HEK293T (cell line): ENCODE data around the gene ADAM22.

Experiments used
- CTCF ChIA-PET: fragments of 350-600 bp; formaldehyde crosslinking; extraction: SDS; loops from one replicate; lab custom pipeline; 2021; ENCODE audit warnings: antibody characterized with exemption, inconsistent platforms; lab: Yijun Ruan, JAX
- POLR2A ChIA-PET: fragments of 350-600 bp; formaldehyde crosslinking; extraction: SDS; loops from one replicate; lab custom pipeline; 2020; ENCODE audit warnings: antibody characterized with exemption, inconsistent platforms; lab: Yijun Ruan, JAX
- DNase-seq: peaks from one replicate; pipeline ENCODE4 v3.0.0; 2012; ENCODE audit warnings: mixed read lengths; ENCODE audit errors: extremely low spot score
- ARNT ChIP-seq: fragments of 450-650 bp; IDR thresholded peaks from 2 replicates; pipeline ENCODE4 v1.6.1; 2017; ENCODE audit warnings: mild to moderate bottlenecking
- BHLHE40 ChIP-seq: fragments of 450-650 bp; IDR thresholded peaks from 2 replicates; pipeline ENCODE4 v1.6.1; 2016; ENCODE audit warnings: mild to moderate bottlenecking, moderate library complexity, borderline replicate concordance
- CTBP1 ChIP-seq: fragments of 450-650 bp; IDR thresholded peaks from 2 replicates; pipeline ENCODE4 v1.6.1; 2016; ENCODE audit warnings: borderline replicate concordance
- ELF4 ChIP-seq: fragments of 450-650 bp; IDR thresholded peaks from 2 replicates; pipeline ENCODE4 v1.6.1; 2017; ENCODE audit warnings: antibody characterized with exemption
- FOXA1 ChIP-seq: fragments of 450-650 bp; IDR thresholded peaks from 2 replicates; pipeline ENCODE4 v1.6.1; 2016; ENCODE audit warnings: mild to moderate bottlenecking
- FOXK2 ChIP-seq: fragments of 450-650 bp; IDR thresholded peaks from 2 replicates; pipeline ENCODE4 v1.6.1; 2016; ENCODE audit warnings: mild to moderate bottlenecking
- FOXM1 ChIP-seq: fragments of 450-650 bp; IDR thresholded peaks from 2 replicates; pipeline ENCODE4 v1.6.1; 2017; ENCODE audit warnings: mild to moderate bottlenecking, borderline replicate concordance
- HDGF ChIP-seq: fragments of 450-650 bp; IDR thresholded peaks from 2 replicates; pipeline ENCODE4 v1.6.1; 2017; ENCODE audit warnings: antibody characterized with exemption, borderline replicate concordance
- L3MBTL2 ChIP-seq: fragments of 450-650 bp; conservative IDR thresholded peaks from 2 replicates; pipeline ENCODE4 v1.6.1; 2016; ENCODE audit warnings: mild to moderate bottlenecking
- LEF1 ChIP-seq: fragments of 450-650 bp; IDR thresholded peaks from 2 replicates; pipeline ENCODE4 v1.6.1; 2017; ENCODE audit warnings: mild to moderate bottlenecking, borderline replicate concordance
- NFRKB ChIP-seq: fragments of 450-650 bp; IDR thresholded peaks from 2 replicates; pipeline ENCODE4 v1.6.1; 2016; ENCODE audit warnings: mild to moderate bottlenecking, moderate library complexity
- PKNOX1 ChIP-seq: fragments of 450-650 bp; IDR thresholded peaks from 2 replicates; pipeline ENCODE4 v1.6.1; 2016
- SP1 ChIP-seq: fragments of 450-650 bp; IDR thresholded peaks from 2 replicates; pipeline ENCODE4 v1.6.1; 2017
- SUZ12 ChIP-seq: fragments of 450-650 bp; IDR thresholded peaks from 2 replicates; pipeline ENCODE4 v1.6.1; 2016; ENCODE audit warnings: mild to moderate bottlenecking
- TARDBP ChIP-seq: fragments of 450-650 bp; IDR thresholded peaks from 2 replicates; pipeline ENCODE4 v1.6.1; 2016
- ZNF384 ChIP-seq: fragments of 450-650 bp; IDR thresholded peaks from 2 replicates; pipeline ENCODE4 v1.6.1; 2016

Gene ADAM22

GRCh38 chr7:87984088-87984487, 50.0 kb downstream of the ADAM22 start:
- TF ChIP-seq TARDBP, result no peak
- no peak for TF ChIP-seq SUZ12
- TF ChIP-seq BHLHE40, result no peak
- no peak for TF ChIP-seq FOXA1
- no peak for TF ChIP-seq PKNOX1
- no peak for TF ChIP-seq SP1
- no peak for TF ChIP-seq L3MBTL2
- TF ChIP-seq HDGF, result no peak
- TF ChIP-seq ZNF384, result no peak
- TF ChIP-seq FOXK2, result no peak
- TF ChIP-seq CTBP1, result no peak
- TF ChIP-seq ARNT, result no peak
- TF ChIP-seq LEF1, result no peak
- no peak for TF ChIP-seq FOXM1
- CTCF ChIA-PET, result no interaction called here
- DNase-seq, result no peak
- POLR2A ChIA-PET, result no interaction called here

- no peak for DNase-seq
- POLR2A ChIA-PET, result no interaction called here
- CTCF ChIA-PET, result no interaction called here
- TF ChIP-seq FOXM1 (no peak), SUZ12 (no peak), LEF1 (no peak), PKNOX1 (no peak), HDGF (no peak), ZNF384 (no peak), TARDBP (no peak), CTBP1 (no peak), ARNT (no peak), FOXK2 (no peak), NFRKB (no peak), BHLHE40 (no peak), SP1 (no peak)
Observed at GRCh38 chr7:87993269-87993668, 59.2 kb downstream of the ADAM22 start.

GRCh38 chr7:87999261-87999660, 65.2 kb downstream of the ADAM22 start:
- ChIA-PET CTCF (no interaction called here), POLR2A (no interaction called here)
- no peak for DNase-seq
- TF ChIP-seq LEF1, result no peak
- no peak for TF ChIP-seq TARDBP
- TF ChIP-seq ARNT, result no peak
- no peak for TF ChIP-seq SP1
- TF ChIP-seq PKNOX1, result no peak
- TF ChIP-seq ELF4, result no peak
- TF ChIP-seq ZNF384, result no peak
- no peak for TF ChIP-seq HDGF
- TF ChIP-seq FOXA1, result no peak
- TF ChIP-seq BHLHE40, result no peak

GRCh38 chr7:88001744-88002530, 67.9 kb downstream of the ADAM22 start:
- CTCF ChIA-PET, result no interaction called here

More at GRCh38 chr7:88001744-88002530, 67.9 kb downstream of the ADAM22 start:
- TF ChIP-seq L3MBTL2, result no peak
- no peak for TF ChIP-seq BHLHE40
- no peak for TF ChIP-seq FOXM1
- no peak for TF ChIP-seq TARDBP
- no peak for TF ChIP-seq ELF4
- TF ChIP-seq SP1, result no peak
- no peak for TF ChIP-seq ZNF384
- no peak for TF ChIP-seq SUZ12
- no peak for TF ChIP-seq PKNOX1
- TF ChIP-seq FOXK2, result no peak
- TF ChIP-seq NFRKB, result no peak
- TF ChIP-seq LEF1, result no peak
- TF ChIP-seq HDGF, result no peak
- TF ChIP-seq FOXA1, result no peak
- TF ChIP-seq CTBP1, result no peak
- TF ChIP-seq ARNT, result no peak
- DNase-seq, result no peak
- POLR2A ChIA-PET, result no interaction called here
